Nephron progenitor cell (in vitro differentiated cells): ENCODE measurements around the gene ERCC6L2.

Source experiments
- DNase-seq: peaks from one replicate; pipeline ENCODE4 v3.0.0; 2021
- H3K27ac Mint-ChIP-seq: 2 replicates; pipeline ENCODE4 v1.8.0; 2021; ENCODE audit warnings: mild to moderate bottlenecking, moderate library complexity, mixed read lengths
- H3K27me3 Mint-ChIP-seq: 2 replicates; pipeline ENCODE4 v1.8.0; 2021; ENCODE audit warnings: mild to moderate bottlenecking, low read depth, mixed read lengths; ENCODE audit not compliant: poor library complexity
- H3K36me3 Mint-ChIP-seq: 2 replicates; pipeline ENCODE4 v1.8.0; 2021; ENCODE audit warnings: low read depth, mixed read lengths
- H3K4me1 Mint-ChIP-seq: 2 replicates; pipeline ENCODE4 v1.8.0; 2021; ENCODE audit warnings: mixed read lengths
- H3K4me3 Mint-ChIP-seq: 2 replicates; pipeline ENCODE4 v1.8.0; 2021; ENCODE audit warnings: mild to moderate bottlenecking, moderate library complexity, mixed read lengths
- H3K9me3 Mint-ChIP-seq: 2 replicates; pipeline ENCODE4 v1.8.0; 2021; ENCODE audit warnings: mild to moderate bottlenecking, moderate library complexity, mixed read lengths
- CTCF ChIP-seq: fragments of 200-600 bp; sonication (generic); IDR thresholded peaks from 2 replicates; pipeline ENCODE4 v1.5.0; 2021; ENCODE audit warnings: antibody characterized with exemption

Gene ERCC6L2

GRCh38 chr9:95979446-95979845 is 104.0 kb downstream of the ERCC6L2 start:
- H3K4me3 Mint-ChIP-seq = no peak overlapping the region
- TF ChIP-seq CTCF = no peak

GRCh38 chr9:95980262-95981125 is 105.0 kb downstream of the ERCC6L2 start:
- H3K36me3 Mint-ChIP-seq = peaks cover 21% of the 10 kb centered on the region
- DNase-seq = no peak
- H3K4me3 Mint-ChIP-seq = no peak overlapping the region
- H3K4me1 Mint-ChIP-seq = peaks cover 12% of the 10 kb centered on the region
- H3K27ac Mint-ChIP-seq = no peak overlapping the region
- H3K9me3 Mint-ChIP-seq = no peaks in the 10 kb centered on the region
- H3K27me3 Mint-ChIP-seq = no peaks in the 10 kb centered on the region
- no peak for TF ChIP-seq CTCF

More at GRCh38 chr9:95979446-95979845, 104.0 kb downstream of the ERCC6L2 start:
- Mint-ChIP-seq H3K9me3 (no peaks in the 10 kb centered on the region), H3K27ac (no peak overlapping the region), H3K4me1 (peaks cover 12% of the 10 kb centered on the region), H3K36me3 (peaks cover 20% of the 10 kb centered on the region), H3K27me3 (no peaks in the 10 kb centered on the region)
- no peak for DNase-seq

GRCh38 chr9:95981761-95982390 is 106.4 kb downstream of the ERCC6L2 start:
- peaks cover 5% of the 10 kb centered on the region for H3K9me3 Mint-ChIP-seq
- peak overlapping the region; percentile 17 for H3K27ac Mint-ChIP-seq
- peaks cover 12% of the 10 kb centered on the region for H3K4me1 Mint-ChIP-seq
- no peak for TF ChIP-seq CTCF
- H3K27me3 Mint-ChIP-seq = no peaks in the 10 kb centered on the region
- DNase-seq = no peak
- H3K4me3 Mint-ChIP-seq = no peak overlapping the region
- peaks cover 33% of the 10 kb centered on the region for H3K36me3 Mint-ChIP-seq

DNA sequence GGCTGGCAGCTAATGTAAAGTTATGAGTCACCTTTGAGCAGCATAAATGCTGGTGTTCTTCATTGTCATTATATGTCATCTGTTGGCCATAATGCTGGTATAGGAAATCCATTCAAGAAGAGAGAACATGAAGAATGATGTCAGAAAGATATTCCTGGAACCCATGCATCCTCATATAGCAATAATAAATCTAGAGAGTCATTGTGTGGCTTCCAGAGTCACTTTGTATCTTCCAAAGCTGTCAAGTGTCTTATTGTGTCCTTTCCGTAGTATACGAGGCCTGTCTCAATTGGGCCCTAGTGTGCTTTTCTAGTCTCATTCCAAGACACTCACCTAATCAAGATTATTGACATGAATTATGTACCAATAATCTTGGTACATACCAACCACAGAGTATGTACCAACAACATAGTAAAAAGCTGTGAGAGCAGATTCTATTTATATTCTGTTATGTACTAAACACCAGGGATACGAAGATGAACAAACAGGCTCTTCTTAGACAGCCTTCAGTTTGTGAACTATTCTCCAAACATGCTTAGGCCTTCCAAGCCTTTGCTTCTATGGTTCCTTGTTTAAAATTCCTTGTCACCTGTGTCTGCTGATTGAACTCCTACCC is 110.1 kb downstream of the ERCC6L2 start:
- TF ChIP-seq CTCF = no peak
- H3K27ac Mint-ChIP-seq = no peak overlapping the region
- H3K36me3 Mint-ChIP-seq = peaks cover 51% of the 10 kb centered on the region
- DNase-seq = no peak
- H3K4me1 Mint-ChIP-seq = peaks cover 14% of the 10 kb centered on the region
- H3K9me3 Mint-ChIP-seq = peaks cover 23% of the 10 kb centered on the region
- H3K4me3 Mint-ChIP-seq = no peak overlapping the region
- no peaks in the 10 kb centered on the region for H3K27me3 Mint-ChIP-seq

DNA sequence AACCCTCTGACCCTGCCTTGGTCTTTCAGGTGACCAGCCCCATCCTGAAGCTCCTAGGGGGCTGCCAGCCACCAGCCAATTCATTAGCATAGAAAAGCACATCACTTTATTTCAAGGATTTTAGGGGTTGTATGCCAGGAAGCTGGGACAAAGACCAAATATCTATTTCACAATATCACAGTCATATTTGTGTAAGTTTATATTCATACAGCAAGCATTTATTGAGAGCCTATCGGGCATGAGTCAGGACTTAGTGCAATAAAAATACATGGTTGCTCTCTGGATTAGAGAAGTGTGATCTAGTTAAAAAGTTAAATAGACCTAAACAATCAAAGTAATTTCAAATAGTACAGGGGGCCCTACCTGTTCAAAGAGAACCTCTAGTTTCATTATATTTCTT is 113.8 kb downstream of the ERCC6L2 start:
- H3K4me1 Mint-ChIP-seq = peaks cover 12% of the 10 kb centered on the region
- H3K27ac Mint-ChIP-seq = no peak overlapping the region
- H3K4me3 Mint-ChIP-seq = no peak overlapping the region
- DNase-seq = no peak
- H3K36me3 Mint-ChIP-seq = peaks cover 53% of the 10 kb centered on the region
- peaks cover 23% of the 10 kb centered on the region for H3K9me3 Mint-ChIP-seq
- no peaks in the 10 kb centered on the region for H3K27me3 Mint-ChIP-seq
- TF ChIP-seq CTCF = no peak
